Type B pancreatic cell (in vitro differentiated cells): ENCODE data around the gene SIK2. TPM values are rescaled to one million over a fixed set of nuclear protein-coding genes. Genes with fewer than 3 reads are reported as not detected.

ENCODE experiments used
- DNase-seq: peaks from one replicate; pipeline ENCODE4 v3.0.0; 2021; ENCODE audit warnings: mixed read lengths; ENCODE audit not compliant: unreplicated experiment; ENCODE audit errors: extremely low spot score
- H3K27ac Mint-ChIP-seq: 2 replicates; pipeline ENCODE4 v1.8.0; 2021; ENCODE audit warnings: mild to moderate bottlenecking, mixed read lengths
- H3K27me3 Mint-ChIP-seq: 2 replicates; pipeline ENCODE4 v1.8.0; 2021; ENCODE audit warnings: mixed read lengths
- H3K36me3 Mint-ChIP-seq: 2 replicates; pipeline ENCODE4 v1.8.0; 2021; ENCODE audit warnings: mixed read lengths
- H3K4me1 Mint-ChIP-seq: one replicate; pipeline ENCODE4 v1.8.0; 2021; ENCODE audit warnings: mixed read lengths; ENCODE audit not compliant: unreplicated experiment
- H3K4me3 Mint-ChIP-seq: 2 replicates; pipeline ENCODE4 v1.8.0; 2021; ENCODE audit warnings: mild to moderate bottlenecking, mixed read lengths
- H3K9me3 Mint-ChIP-seq: 2 replicates; pipeline ENCODE4 v1.8.0; 2021; ENCODE audit warnings: mixed read lengths
- CTCF ChIP-seq: fragments of 200-600 bp; sonication (generic); conservative IDR thresholded peaks from 2 replicates; pipeline ENCODE4 v1.5.0; 2021; ENCODE audit warnings: antibody characterized with exemption, mild to moderate bottlenecking
- total RNA-seq: library from RNA; stranded (reverse); gene quantifications from 2 replicates; pipeline ENCODE4 v1.2.1, GENCODE V29; 2021; ENCODE audit warnings: low replicate concordance

The SIK2 gene
- total RNA-seq, 1 donor from 2014 or later = 28.0 TPM

GRCh38 chr11:111723595-111723994 is 121.3 kb downstream of the SIK2 start:
- DNase-seq = no peak
- no peak overlapping the region for H3K27ac Mint-ChIP-seq

GRCh38 chr11:111724615-111725129 is 122.4 kb downstream of the SIK2 start:
- Mint-ChIP-seq H3K4me1 (peaks cover 9% of the 10 kb centered on the region), H3K4me3 (no peak overlapping the region), H3K36me3 (peaks cover 28% of the 10 kb centered on the region), H3K27me3 (no peaks in the 10 kb centered on the region), H3K9me3 (no peaks in the 10 kb centered on the region), H3K27ac (no peak overlapping the region)
- no peak for TF ChIP-seq CTCF
- no peak for DNase-seq

More at GRCh38 chr11:111723595-111723994, 121.3 kb downstream of the SIK2 start:
- Mint-ChIP-seq H3K27me3 (no peaks in the 10 kb centered on the region), H3K36me3 (peaks cover 33% of the 10 kb centered on the region), H3K9me3 (no peaks in the 10 kb centered on the region), H3K4me3 (no peak overlapping the region), H3K4me1 (peaks cover 5% of the 10 kb centered on the region)
- no peak for TF ChIP-seq CTCF

GRCh38 chr11:111725621-111726020 is 123.4 kb downstream of the SIK2 start:
- Mint-ChIP-seq H3K4me1 (peaks cover 19% of the 10 kb centered on the region), H3K9me3 (no peaks in the 10 kb centered on the region), H3K36me3 (peaks cover 28% of the 10 kb centered on the region), H3K27ac (no peak overlapping the region), H3K4me3 (no peak overlapping the region), H3K27me3 (no peaks in the 10 kb centered on the region)
- TF ChIP-seq CTCF = no peak
- DNase-seq = no peak

- no peak overlapping the region for H3K4me3 Mint-ChIP-seq
- peak overlapping the region; percentile 37 for H3K27ac Mint-ChIP-seq
- no peak for DNase-seq
- H3K27me3 Mint-ChIP-seq = no peaks in the 10 kb centered on the region
- no peak for TF ChIP-seq CTCF
- peaks cover 26% of the 10 kb centered on the region for H3K4me1 Mint-ChIP-seq
- peaks cover 22% of the 10 kb centered on the region for H3K36me3 Mint-ChIP-seq
- no peaks in the 10 kb centered on the region for H3K9me3 Mint-ChIP-seq
These were observed 124.1 kb downstream of the SIK2 start for GRCh38 chr11:111726301-111726713.

GRCh38 chr11:111727431-111727830 is 125.2 kb downstream of the SIK2 start:
- H3K4me3 Mint-ChIP-seq = no peak overlapping the region
- no peak overlapping the region for H3K27ac Mint-ChIP-seq
- no peaks in the 10 kb centered on the region for H3K27me3 Mint-ChIP-seq
- H3K36me3 Mint-ChIP-seq = peaks cover 14% of the 10 kb centered on the region
- no peak for TF ChIP-seq CTCF
- no peak for DNase-seq
- H3K9me3 Mint-ChIP-seq = no peaks in the 10 kb centered on the region
- H3K4me1 Mint-ChIP-seq = peaks cover 32% of the 10 kb centered on the region
